HUES6 (cell line): ENCODE measurements around the gene ACTN4.

Experiments used
- H3K27ac ChIP-seq: 2 replicates; pipeline ENCODE4 v1.7.0; 2013; ENCODE audit warnings: low read depth, mild to moderate bottlenecking, low read length, inconsistent platforms
- H3K27me3 ChIP-seq: 2 replicates; pipeline ENCODE4 v1.6.1; 2013; ENCODE audit warnings: low read length; ENCODE audit not compliant: control insufficient read depth, insufficient read depth
- H3K36me3 ChIP-seq: 2 replicates; pipeline ENCODE4 v1.6.1; 2013; ENCODE audit warnings: low read length; ENCODE audit not compliant: control insufficient read depth, insufficient read depth
- H3K4me1 ChIP-seq: 2 replicates; pipeline ENCODE4 v1.6.1; 2013; ENCODE audit warnings: low read length; ENCODE audit not compliant: control insufficient read depth, insufficient read depth
- H3K4me3 ChIP-seq: 2 replicates; pipeline ENCODE4 v1.5.1; 2013; ENCODE audit warnings: low read depth, low read length
- H3K9ac ChIP-seq: one replicate; pipeline ENCODE4 v1.6.1; 2013; ENCODE audit warnings: mild to moderate bottlenecking, low read length
- H3K9me3 ChIP-seq: 2 replicates; pipeline ENCODE4 v1.6.1; 2013; ENCODE audit warnings: low read depth, low read length; ENCODE audit not compliant: control insufficient read depth, insufficient read depth

Gene ACTN4

GRCh38 chr19:38717051-38717450 lies 69.6 kb downstream of the ACTN4 start:
- Histone ChIP-seq H3K27ac (no peak overlapping the region), H3K4me3 (no peak overlapping the region), H3K9me3 (no peaks in the 10 kb centered on the region), H3K9ac (no peak overlapping the region), H3K36me3 (peaks cover 96% of the 10 kb centered on the region), H3K4me1 (peaks cover 5% of the 10 kb centered on the region; the same call in 1 of the 2 replicates), H3K27me3 (no peaks in the 10 kb centered on the region)

GRCh38 chr19:38717855-38718254 lies 70.4 kb downstream of the ACTN4 start:
- Histone ChIP-seq H3K4me1 (peaks cover 5% of the 10 kb centered on the region; the same call in 1 of the 2 replicates), H3K4me3 (no peak overlapping the region), H3K9ac (no peak overlapping the region), H3K9me3 (no peaks in the 10 kb centered on the region), H3K27ac (no peak overlapping the region), H3K27me3 (no peaks in the 10 kb centered on the region), H3K36me3 (peaks cover 96% of the 10 kb centered on the region)

GRCh38 chr19:38718747-38719543 lies 71.5 kb downstream of the ACTN4 start:
- Histone ChIP-seq H3K4me1 (peaks cover 5% of the 10 kb centered on the region; the same call in 1 of the 2 replicates), H3K36me3 (peaks cover 96% of the 10 kb centered on the region)

GRCh38 chr19:38719761-38720558 lies 72.5 kb downstream of the ACTN4 start:
- H3K27me3 ChIP-seq = no peaks in the 10 kb centered on the region
- peak overlapping the region; percentile 21 for H3K9ac ChIP-seq
- H3K36me3 ChIP-seq = peaks cover 96% of the 10 kb centered on the region
- no peak overlapping the region for H3K27ac ChIP-seq
- H3K9me3 ChIP-seq = no peaks in the 10 kb centered on the region
- peaks cover 5% of the 10 kb centered on the region; the same call in 1 of the 2 replicates for H3K4me1 ChIP-seq
- no peak overlapping the region for H3K4me3 ChIP-seq

More at GRCh38 chr19:38718747-38719543, 71.5 kb downstream of the ACTN4 start:
- Histone ChIP-seq H3K9ac (peak overlapping the region; percentile 21), H3K4me3 (no peak overlapping the region), H3K9me3 (no peaks in the 10 kb centered on the region), H3K27me3 (no peaks in the 10 kb centered on the region), H3K27ac (no peak overlapping the region)

- Histone ChIP-seq H3K36me3 (peaks cover 98% of the 10 kb centered on the region), H3K27ac (no peak overlapping the region), H3K4me3 (no peak overlapping the region), H3K4me1 (peaks cover 5% of the 10 kb centered on the region; the same call in 1 of the 2 replicates), H3K9ac (no peak overlapping the region), H3K27me3 (no peaks in the 10 kb centered on the region), H3K9me3 (no peaks in the 10 kb centered on the region)
Measured at GRCh38 chr19:38720559-38721236, 73.2 kb downstream of the ACTN4 start.

GRCh38 chr19:38721496-38721895 lies 74.0 kb downstream of the ACTN4 start:
- no peak overlapping the region for H3K27ac ChIP-seq
- H3K4me1 ChIP-seq = peaks cover 5% of the 10 kb centered on the region; the same call in 1 of the 2 replicates
- H3K9me3 ChIP-seq = no peaks in the 10 kb centered on the region
- H3K36me3 ChIP-seq = peaks cover 100% of the 10 kb centered on the region
- H3K4me3 ChIP-seq = no peak overlapping the region
- H3K27me3 ChIP-seq = no peaks in the 10 kb centered on the region
- peak overlapping the region; percentile 5 for H3K9ac ChIP-seq

GRCh38 chr19:38721979-38722773 lies 74.7 kb downstream of the ACTN4 start:
- Histone ChIP-seq H3K9ac (peak overlapping the region; percentile 6), H3K4me1 (peaks cover 5% of the 10 kb centered on the region; the same call in 1 of the 2 replicates), H3K27ac (no peak overlapping the region), H3K36me3 (peaks cover 100% of the 10 kb centered on the region), H3K27me3 (no peaks in the 10 kb centered on the region), H3K9me3 (no peaks in the 10 kb centered on the region), H3K4me3 (no peak overlapping the region)

- Histone ChIP-seq H3K27ac (no peak overlapping the region), H3K4me3 (no peak overlapping the region), H3K4me1 (peaks cover 10% of the 10 kb centered on the region; the same call in 1 of the 2 replicates), H3K9me3 (no peaks in the 10 kb centered on the region), H3K36me3 (peaks cover 100% of the 10 kb centered on the region), H3K9ac (no peak overlapping the region), H3K27me3 (no peaks in the 10 kb centered on the region)
Measured at GRCh38 chr19:38722947-38723605, 75.6 kb downstream of the ACTN4 start.

- Histone ChIP-seq H3K36me3 (peaks cover 98% of the 10 kb centered on the region), H3K9me3 (no peaks in the 10 kb centered on the region), H3K27me3 (no peaks in the 10 kb centered on the region)
Measured at GRCh38 chr19:38723606-38723965, 76.1 kb downstream of the ACTN4 start.

More at GRCh38 chr19:38723606-38723965, 76.1 kb downstream of the ACTN4 start:
- Histone ChIP-seq H3K4me3 (no peak overlapping the region), H3K27ac (no peak overlapping the region), H3K4me1 (peaks cover 9% of the 10 kb centered on the region; the same call in 1 of the 2 replicates), H3K9ac (no peak overlapping the region)
